ENCODE data around the gene ATP8B4.

The ATP8B4 gene

GRCh38 chr15:49906966-49907365, 212.1 kb downstream of the ATP8B4 start:
- no peak for DNase-seq
- intact Hi-C loops (cut with DNase I) = no loop called here

GRCh38 chr15:49905221-49905620, 213.8 kb downstream of the ATP8B4 start:
- intact Hi-C loops (cut with DNase I) = no loop called here
- DNase-seq = no peak

GRCh38 chr15:49904296-49904695, 214.7 kb downstream of the ATP8B4 start:
- DNase-seq = no peak
- intact Hi-C loops (cut with DNase I) = loop anchor here (5.0 kb wide), 1 partner anchor 282 kb away; the partner anchor contains the start of genes DTWD1 and FAM227B

GRCh38 chr15:49902685-49903501, 216.1 kb downstream of the ATP8B4 start:
- DNase-seq = no peak
- intact Hi-C loops (cut with DNase I) = loop anchor here (2.0 to 5.0 kb wide), 2 partner anchors 100 to 281 kb away; partner anchors contain the start of genes DTWD1 and FAM227B

GRCh38 chr15:49901996-49902684, 216.9 kb downstream of the ATP8B4 start:
- intact Hi-C loops (cut with DNase I) = loop anchor here (2.0 to 5.0 kb wide), 2 partner anchors 101 to 280 kb away; partner anchors contain the start of genes DTWD1 and FAM227B
- no peak for DNase-seq

- intact Hi-C loops (cut with DNase I) = loop anchor here (5.0 kb wide), 1 partner anchor 279 kb away; the partner anchor contains the start of genes DTWD1 and FAM227B
- no peak for DNase-seq
These were observed 217.7 kb downstream of the ATP8B4 start for GRCh38 chr15:49901321-49901720.

GRCh38 chr15:49900903-49901235, 218.2 kb downstream of the ATP8B4 start:
- DNase-seq = no peak

GRCh38 chr15:49900006-49900902, 218.8 kb downstream of the ATP8B4 start:
- intact Hi-C loops (cut with DNase I) = loop anchor here (5.0 kb wide), 1 partner anchor 278 kb away; the partner anchor contains the start of genes DTWD1 and FAM227B
- no peak for DNase-seq

More at GRCh38 chr15:49900903-49901235, 218.2 kb downstream of the ATP8B4 start:
- intact Hi-C loops (cut with DNase I) = loop anchor here (5.0 kb wide), 1 partner anchor 279 kb away; the partner anchor contains the start of genes DTWD1 and FAM227B

GRCh38 chr15:49898575-49899283, 220.3 kb downstream of the ATP8B4 start:
- intact Hi-C loops (cut with DNase I) = no loop called here
- no peak for DNase-seq

GRCh38 chr15:49898097-49898496, 220.9 kb downstream of the ATP8B4 start:
- DNase-seq = no peak
- intact Hi-C loops (cut with DNase I) = no loop called here

- DNase-seq = no peak
These were observed 223.4 kb downstream of the ATP8B4 start for GRCh38 chr15:49895347-49896223.

GRCh38 chr15:49890689-49891088, 228.3 kb downstream of the ATP8B4 start:
- intact Hi-C loops (cut with DNase I) = loop anchor here (5.0 kb wide), 1 partner anchor 68 kb away; no protein-coding TSS in a partner anchor

More at GRCh38 chr15:49895347-49896223, 223.4 kb downstream of the ATP8B4 start:
- intact Hi-C loops (cut with DNase I) = no loop called here

GRCh38 chr15:49889536-49889935, 229.5 kb downstream of the ATP8B4 start:
- intact Hi-C loops (cut with DNase I) = no loop called here

More at GRCh38 chr15:49890689-49891088, 228.3 kb downstream of the ATP8B4 start:
- DNase-seq = no peak

GRCh38 chr15:49888734-49889133, 230.3 kb downstream of the ATP8B4 start:
- intact Hi-C loops (cut with DNase I) = no loop called here
- no peak for DNase-seq

More at GRCh38 chr15:49889536-49889935, 229.5 kb downstream of the ATP8B4 start:
- no peak for DNase-seq

- DNase-seq = no peak
- intact Hi-C loops (cut with DNase I) = no loop called here
These were observed 230.7 kb downstream of the ATP8B4 start for GRCh38 chr15:49888323-49888693.

GRCh38 chr15:49887659-49888322, 231.2 kb downstream of the ATP8B4 start:
- no peak for DNase-seq
- intact Hi-C loops (cut with DNase I) = no loop called here

- intact Hi-C loops (cut with DNase I) = no loop called here
- no peak for DNase-seq
These were observed 235.9 kb downstream of the ATP8B4 start for GRCh38 chr15:49883121-49883520.

- DNase-seq = no peak
- intact Hi-C loops (cut with DNase I) = no loop called here
These were observed 237.2 kb downstream of the ATP8B4 start for GRCh38 chr15:49881866-49882265.

All from posterior cingulate gyrus (tissue), 11 donors.